C1 segment of cervical spinal cord (tissue), 14 donors: ENCODE data around the gene ARHGEF38.
A peak's percentile ranks its signal among the peaks of the same experiment; 100 is the strongest.
"Not testable (repeated sequence)": the region's sequence is repeated elsewhere in the genome, so short reads cannot be mapped to it uniquely, and the experiment has no call there.

Experiments used
- DNase-seq, 14 donors: peaks; one replicate each; lab custom pipeline; 2025; lab: John Stamatoyannopoulos, UW

The ARHGEF38 gene

GRCh38 chr4:105652286-105652888, 100.0 kb downstream of the ARHGEF38 start:
- no peak for DNase-seq

GRCh38 chr4:105657117-105657765, 104.8 kb downstream of the ARHGEF38 start:
- no peak for DNase-seq

- no peak for DNase-seq
Observed at GRCh38 chr4:105659190-105659589, 106.8 kb downstream of the ARHGEF38 start.

DNA sequence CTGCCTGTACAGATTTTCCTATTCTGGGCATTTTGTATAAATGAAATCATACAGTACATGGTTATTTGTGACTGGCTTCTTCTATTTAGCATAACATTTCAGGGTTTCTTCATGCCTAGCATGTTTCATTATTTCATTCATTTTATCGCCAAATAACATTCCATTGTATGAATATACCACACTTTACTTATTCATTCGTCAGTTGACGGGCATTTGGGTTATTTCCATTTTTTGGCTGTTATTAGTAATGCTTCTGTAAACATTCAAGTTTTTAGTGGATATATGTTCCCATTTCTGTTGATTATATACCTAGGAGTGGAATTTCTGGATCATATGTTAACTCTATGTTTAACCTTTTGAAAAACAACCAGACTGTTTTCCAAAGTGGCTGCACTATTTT, 108.6 kb downstream of the ARHGEF38 start:
- DNase-seq = no peak

DNA sequence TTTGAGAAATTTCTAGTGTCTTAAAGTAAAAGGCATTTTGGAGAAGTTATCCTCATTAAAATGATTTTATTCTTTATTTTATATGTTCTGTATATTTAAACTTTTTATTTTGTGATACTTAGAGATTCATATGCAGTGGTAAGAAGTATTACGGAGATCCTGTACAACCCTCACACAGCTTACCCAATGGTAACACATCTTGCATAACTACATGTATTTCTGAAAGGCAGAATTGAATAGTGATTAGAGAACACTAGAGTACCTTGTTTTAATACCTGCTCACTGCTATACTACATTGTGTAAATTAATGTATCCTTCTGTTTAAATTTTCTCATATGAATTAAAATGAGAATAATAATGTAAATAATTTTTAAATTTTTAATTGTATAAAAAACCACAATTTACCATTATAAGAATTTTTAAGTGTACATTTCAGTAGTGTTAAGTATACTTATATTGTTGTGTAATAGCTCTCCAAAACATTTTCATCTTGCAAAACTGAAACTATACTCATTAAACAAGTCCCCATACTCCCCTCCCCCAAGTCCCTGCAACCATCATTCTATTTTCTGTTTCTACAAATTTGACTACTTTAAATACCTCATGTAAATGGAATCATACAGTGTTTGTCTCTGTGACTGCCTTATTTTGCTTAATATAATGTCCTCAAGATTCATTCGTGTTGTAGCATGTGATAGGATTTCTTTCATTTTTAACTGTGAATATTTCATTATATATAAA, 110.7 kb downstream of the ARHGEF38 start:
- no peak for DNase-seq

DNA sequence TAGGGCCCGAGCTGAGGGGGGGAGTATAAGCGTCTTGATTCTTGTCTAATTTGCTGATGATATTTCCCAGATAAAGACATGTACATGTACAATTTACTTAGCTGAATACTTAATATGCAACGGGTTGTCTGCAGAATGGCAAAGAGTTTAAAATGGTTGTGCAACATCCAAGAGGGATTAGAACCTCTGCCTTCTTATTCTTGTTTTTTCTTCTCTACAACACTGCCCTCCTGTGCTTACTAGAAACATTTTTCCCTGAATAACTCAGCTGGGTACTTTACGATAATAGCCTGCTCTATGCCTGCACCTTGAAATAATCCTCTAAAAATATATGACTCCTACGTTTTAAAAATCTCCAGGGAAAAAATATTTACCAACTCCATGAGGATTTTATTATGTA, 114.3 kb downstream of the ARHGEF38 start:
- DNase-seq = no peak

DNA sequence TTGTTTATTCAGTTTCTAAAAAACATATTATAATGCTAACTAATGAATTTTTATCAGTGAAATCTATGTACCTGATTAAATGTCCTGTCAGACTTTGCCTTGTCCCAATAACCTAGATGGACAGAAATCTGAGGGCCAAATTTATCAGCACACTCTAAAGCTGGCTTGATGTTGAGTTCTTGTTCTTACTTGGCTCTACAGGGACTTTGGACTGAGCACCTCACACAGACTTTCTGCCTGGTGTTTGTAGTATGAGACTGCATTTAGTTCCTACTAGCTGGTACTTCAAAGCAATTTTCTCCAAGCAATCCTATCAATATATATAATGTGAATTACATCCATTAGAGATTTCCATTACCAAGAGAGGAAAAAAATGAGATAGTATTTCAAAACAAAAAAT, 118.3 kb downstream of the ARHGEF38 start:
- DNase-seq = no peak

DNA sequence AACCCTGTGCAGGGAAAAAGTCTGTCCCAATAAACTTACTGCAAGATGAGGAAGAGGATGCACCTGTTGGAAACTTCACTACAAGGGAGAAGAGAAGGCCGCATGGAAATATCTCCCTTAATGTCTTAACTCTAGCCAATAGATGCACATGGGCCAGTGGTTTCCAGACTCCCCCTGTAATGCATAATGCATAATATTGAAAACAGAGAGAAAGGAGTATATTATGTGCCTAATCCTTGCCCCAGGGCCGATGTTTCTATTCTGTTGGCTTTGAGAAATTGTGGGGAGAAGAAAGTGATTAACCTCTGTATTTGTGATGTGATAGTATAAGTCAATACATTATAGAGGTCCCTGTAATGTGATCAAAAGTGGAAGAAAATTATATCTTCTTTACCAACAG, 118.9 kb downstream of the ARHGEF38 start:
- DNase-seq = no peak

- no peak for DNase-seq
Observed at GRCh38 chr4:105674011-105674410, 121.6 kb downstream of the ARHGEF38 start.

DNA sequence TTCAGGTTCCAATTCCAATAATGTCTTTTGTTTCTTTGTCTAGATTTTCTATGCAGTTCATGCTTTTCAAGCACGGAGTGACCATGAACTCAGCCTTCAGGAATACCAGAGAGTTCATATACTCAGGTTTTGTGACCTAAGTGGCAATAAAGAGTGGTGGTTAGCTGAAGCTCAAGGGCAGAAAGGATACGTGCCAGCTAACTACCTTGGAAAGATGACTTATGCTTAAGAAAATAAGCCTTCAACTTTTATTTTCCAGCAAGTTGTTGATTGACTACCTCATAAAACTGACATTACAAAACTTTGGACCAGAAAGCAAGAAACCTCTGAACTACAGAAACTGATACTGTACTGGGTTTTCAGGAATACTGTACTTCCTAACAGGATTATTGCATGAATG, 125.3 kb downstream of the ARHGEF38 start:
- no peak for DNase-seq

DNA sequence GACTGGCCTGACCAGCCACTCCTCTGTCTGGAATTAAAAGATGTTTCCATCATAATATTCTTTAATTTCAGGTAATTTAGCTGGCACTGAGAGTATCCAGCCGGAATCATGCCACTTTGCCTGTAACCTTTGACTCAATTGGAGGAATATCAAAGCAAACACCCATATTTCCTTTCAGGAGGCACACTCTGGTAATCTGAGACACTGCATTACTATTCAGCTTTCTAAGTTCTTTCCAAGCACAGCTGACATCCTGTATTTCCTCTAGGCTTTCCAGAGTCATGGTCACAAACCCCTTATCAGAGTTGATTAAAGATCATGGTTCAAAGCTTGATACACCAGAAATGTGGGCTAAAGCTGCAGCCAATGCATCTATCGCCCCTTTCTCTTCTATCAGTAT, 126.8 kb downstream of the ARHGEF38 start:
- DNase-seq = no peak

DNA sequence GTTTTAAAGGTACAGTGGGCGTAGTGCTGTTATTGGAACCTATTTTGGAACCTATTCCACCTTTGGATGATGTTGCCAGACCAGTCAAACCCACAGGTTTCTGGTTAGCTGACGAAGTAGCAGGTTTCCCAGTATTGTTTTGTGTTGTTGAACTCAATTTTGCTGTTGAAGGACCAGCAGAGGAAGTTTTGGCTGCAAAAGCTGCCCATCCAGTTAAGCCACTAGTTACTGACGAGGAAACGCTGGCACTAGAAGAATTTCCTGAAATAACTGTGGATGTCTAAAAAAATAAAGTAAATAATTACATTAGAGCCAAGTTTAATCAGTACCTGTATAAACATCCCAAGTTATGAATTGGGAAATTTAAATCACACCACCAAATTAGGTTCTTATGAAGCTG, 130.6 kb downstream of the ARHGEF38 start:
- no peak for DNase-seq

DNA sequence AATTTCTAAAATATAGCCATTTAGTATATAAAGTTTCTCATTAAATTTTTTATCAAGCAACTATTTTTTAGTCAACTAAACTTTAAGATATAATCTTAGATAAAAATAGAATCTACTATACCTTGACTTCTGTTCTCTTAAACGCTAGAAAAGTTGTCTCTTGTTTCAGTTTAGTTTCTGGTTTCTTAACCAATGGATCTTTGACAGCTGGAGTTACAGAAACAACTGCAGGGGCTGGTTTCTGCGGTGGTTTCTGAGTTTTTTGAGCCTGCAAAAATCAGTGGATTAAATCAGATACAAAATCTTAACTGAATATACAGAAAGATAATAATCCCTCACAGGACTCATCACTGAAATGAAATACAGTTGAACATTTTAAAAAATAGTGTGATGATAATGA, 134.2 kb downstream of the ARHGEF38 start:
- no peak for DNase-seq

DNA sequence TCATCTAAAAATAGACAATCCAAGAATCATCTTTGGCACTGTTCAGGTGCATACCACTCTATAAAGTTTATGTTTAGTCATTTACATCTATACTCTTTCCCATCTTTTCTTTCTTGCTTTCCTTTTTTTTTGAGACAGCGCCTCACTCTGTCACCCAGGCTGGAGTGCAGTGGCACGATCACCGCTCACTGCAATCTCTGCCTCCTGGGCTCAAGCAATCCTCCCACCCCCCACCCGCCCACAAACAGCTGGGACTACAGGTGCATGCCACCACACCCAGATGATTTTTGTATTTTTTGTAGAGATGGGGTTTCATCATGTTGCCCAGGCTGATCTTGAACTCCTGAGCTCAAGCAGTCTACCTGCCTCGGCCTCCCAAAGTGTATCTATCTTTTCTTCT, 142.4 kb downstream of the ARHGEF38 start:
- DNase-seq = not testable (repeated sequence)

DNA sequence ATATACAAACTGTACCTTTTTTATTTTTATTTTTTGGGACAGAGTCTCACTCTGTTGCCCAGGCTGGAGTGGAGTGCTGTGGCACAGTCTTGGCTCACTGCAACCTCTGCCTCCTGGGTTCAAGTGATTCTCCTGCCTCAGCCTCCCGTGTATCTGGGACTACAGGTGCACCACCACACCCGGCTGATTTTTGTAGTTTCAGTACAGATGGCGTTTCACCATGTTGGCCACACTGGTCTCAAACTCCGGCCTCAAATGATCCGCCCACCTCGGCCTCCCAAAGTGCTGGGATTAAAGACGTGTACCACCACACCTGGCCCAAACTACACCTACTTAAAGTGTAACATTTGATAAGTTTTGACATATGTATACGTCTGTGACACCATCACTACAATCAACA, 143.4 kb downstream of the ARHGEF38 start:
- not testable (repeated sequence) for DNase-seq

DNA sequence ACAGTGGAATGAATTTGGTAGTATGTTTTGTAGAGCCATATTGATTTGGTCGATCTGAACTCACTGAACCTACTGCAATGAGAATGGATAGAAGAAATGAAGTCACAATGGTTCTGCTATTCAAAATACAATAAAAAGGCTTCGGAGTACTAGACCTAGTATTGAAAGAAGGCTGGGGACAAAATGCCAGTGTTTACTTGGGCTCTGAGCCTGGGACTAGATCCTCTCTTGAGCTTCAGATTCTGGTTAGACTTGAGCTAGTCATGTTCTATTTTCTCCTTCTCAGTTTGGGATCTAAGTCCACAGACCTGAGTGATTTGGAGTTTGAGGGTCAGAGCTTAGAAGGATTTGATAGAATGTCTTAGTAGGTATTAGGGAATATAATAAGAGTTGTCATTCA, 146.2 kb downstream of the ARHGEF38 start:
- no peak for DNase-seq

DNA sequence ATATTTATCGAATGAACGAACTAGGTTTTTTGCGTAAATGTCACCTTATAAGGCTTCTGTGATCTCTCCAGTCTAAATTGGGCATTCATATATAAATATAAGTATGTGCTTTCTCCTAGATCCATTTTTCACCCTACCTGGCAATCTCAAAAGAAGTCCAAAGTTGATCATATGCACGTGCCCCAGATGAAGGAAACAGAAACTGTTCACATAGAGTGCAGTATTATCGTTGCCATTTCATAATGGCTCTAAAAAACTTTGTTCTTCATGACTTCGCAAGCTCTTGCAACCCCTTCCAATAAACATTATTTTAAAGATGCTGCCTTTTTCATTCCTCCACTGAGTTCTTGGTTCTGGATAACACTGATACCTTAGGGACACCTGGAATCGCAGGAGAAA, 155.4 kb downstream of the ARHGEF38 start:
- DNase-seq = no peak

- peak; percentile 18 to 93 (median 88) for DNase-seq
Observed at GRCh38 chr4:105708181-105709080, 156.0 kb downstream of the ARHGEF38 start, which contains the start of the genes GSTCD and INTS12. Gene GSTCD (plus strand): TSS chr4:105708784. CDS start chr4:105717614, 8,830 bp downstream. Gene INTS12 (minus strand): TSS chr4:105708689. CDS start chr4:105700005, 8,684 bp downstream.

DNA sequence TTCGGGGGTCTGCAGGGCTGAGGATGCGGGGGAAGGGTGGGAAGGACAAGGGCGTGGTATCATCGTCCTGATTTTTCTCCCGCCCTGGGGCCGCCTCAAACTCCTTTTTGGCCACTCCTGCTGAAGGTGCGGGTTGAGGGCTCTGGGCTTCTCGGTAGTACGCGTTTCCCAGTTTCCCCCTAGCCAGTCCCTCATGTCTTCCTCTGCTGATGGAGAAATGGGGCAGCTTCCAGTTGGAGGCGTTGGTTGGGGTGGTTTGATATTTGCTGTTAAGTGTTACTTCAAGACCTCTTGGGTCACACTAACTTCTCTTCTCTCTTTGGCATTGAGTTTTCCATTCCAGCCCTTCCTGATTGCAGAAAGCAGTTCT, 156.6 kb downstream of the ARHGEF38 start:
- DNase-seq = peak in 2 of 14 donors; percentile 24 to 57

- no peak for DNase-seq
Observed at GRCh38 chr4:105710012-105710600, 157.7 kb downstream of the ARHGEF38 start.

DNA sequence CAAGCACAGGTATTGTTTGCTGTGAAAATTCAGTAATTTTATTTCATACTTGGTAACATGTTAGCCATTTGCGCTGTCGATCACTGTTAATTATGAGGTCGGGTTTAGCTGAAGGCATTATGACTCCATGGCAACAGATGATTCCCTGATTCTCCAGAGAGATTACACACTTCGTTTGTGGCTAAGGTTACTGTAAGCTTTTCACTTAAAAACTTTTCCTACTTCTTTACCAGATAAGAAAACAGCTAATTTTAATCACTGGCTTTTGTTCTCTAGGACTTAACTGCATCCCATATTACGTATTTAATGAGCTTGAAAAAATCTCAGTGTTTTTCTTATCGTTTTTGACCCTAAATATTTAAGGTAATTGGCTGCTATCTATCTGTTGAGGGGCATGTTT, 158.3 kb downstream of the ARHGEF38 start:
- DNase-seq = no peak
